Aorta (tissue), 5 donors: ENCODE data around the gene TRAPPC5. TPM values are rescaled to one million over a fixed set of nuclear protein-coding genes. Genes with fewer than 3 reads are reported as not detected.

Source experiments
- ATAC-seq: fragments of 200-7000 bp; cut with Tn5 transposase; one replicate; pipeline ENCODE4 v1.9.1; 2022; ENCODE audit warnings: moderate library complexity; ENCODE audit not compliant: low FRiP score
- DNase-seq, 2 donors: peaks; one replicate each; pipeline ENCODE4 v3.0.0-alpha.2; 2020
- H3K27ac ChIP-seq, 2 donors: one replicate each; pipeline ENCODE4 v1.5.1; 2013; ENCODE audit warnings: low read length in 2 of 2, mild to moderate bottlenecking in 2 of 2, moderate library complexity in 2 of 2, control low read depth in 1 of 2, inconsistent platforms in 1 of 2, low read depth in 1 of 2
- H3K27me3 ChIP-seq, 2 donors: one replicate each; pipeline ENCODE4 v1.6.1; 2013; ENCODE audit warnings: control low read depth in 1 of 2, low read length in 1 of 2, mild to moderate bottlenecking in 1 of 2, moderate library complexity in 1 of 2; ENCODE audit not compliant: insufficient read depth in 2 of 2, control insufficient read depth in 1 of 2
- H3K36me3 ChIP-seq, 2 donors: one replicate each; pipeline ENCODE4 v1.6.1; 2013; ENCODE audit warnings: control low read depth in 1 of 2, low read length in 1 of 2, mild to moderate bottlenecking in 1 of 2; ENCODE audit not compliant: insufficient read depth in 2 of 2, control insufficient read depth in 1 of 2
- H3K4me1 ChIP-seq, 2 donors: one replicate each; pipeline ENCODE4 v1.6.1; 2013; ENCODE audit warnings: low read length in 2 of 2, control low read depth in 1 of 2, mild to moderate bottlenecking in 1 of 2, moderate library complexity in 1 of 2; ENCODE audit not compliant: insufficient read depth in 2 of 2, control insufficient read depth in 1 of 2
- H3K4me3 ChIP-seq, 2 donors: one replicate each; pipeline ENCODE4 v1.5.1; 2013; ENCODE audit warnings: low read length in 2 of 2, control low read depth in 1 of 2, mild to moderate bottlenecking in 1 of 2
- H3K9me3 ChIP-seq: one replicate; pipeline ENCODE4 v1.6.1; 2013; ENCODE audit warnings: mild to moderate bottlenecking, low read length; ENCODE audit not compliant: control insufficient read depth
- WGBS, 2 donors: extraction: QIAGEN DNeasy Blood & Tissue Kit; methylation state at CpG; one replicate each; pipeline ENCODE4 v1.1.7; 2013; 5-methylcytosine and 5-hydroxymethylcytosine counted together
- intact Hi-C, 2 donors: fragments of 100-400 bp; cut with DNase I; formaldehyde crosslinking; loops; one replicate each; pipeline versions ENCODE4 v1.14.2 to v1.15.0; 2022
- polyA plus RNA-seq, 2 donors: library from polyadenylated mRNA; stranded (reverse); fragments of 200-250 nt; gene quantifications; one replicate each; pipeline ENCODE4 v1.2.3, GENCODE V29; 2013
- total RNA-seq, 2 donors: library from RNA; stranded (reverse); fragmentation: NEBNext Ultra II Directional; extraction: Animal tissue kit (Norgen Biotek cat#: 25700); gene quantifications; one replicate each; pipeline ENCODE4 v1.2.1, GENCODE V29; 2021
- donor health status: healthy with polysubstance abuse.
- donor health status: Bipolar disorder and iron deficiency.
- donor health status: DM: no; HTN: no; CAD: no.
- donor health status: DM: no; HTN: no; CAD: no.
- donor health status: DM: yes; HTN: yes; CAD: no.

TRAPPC5 gene
- total and polyA plus RNA-seq, 4 donors: 26.8 to 79.6 (median 57.1) TPM

DNA sequence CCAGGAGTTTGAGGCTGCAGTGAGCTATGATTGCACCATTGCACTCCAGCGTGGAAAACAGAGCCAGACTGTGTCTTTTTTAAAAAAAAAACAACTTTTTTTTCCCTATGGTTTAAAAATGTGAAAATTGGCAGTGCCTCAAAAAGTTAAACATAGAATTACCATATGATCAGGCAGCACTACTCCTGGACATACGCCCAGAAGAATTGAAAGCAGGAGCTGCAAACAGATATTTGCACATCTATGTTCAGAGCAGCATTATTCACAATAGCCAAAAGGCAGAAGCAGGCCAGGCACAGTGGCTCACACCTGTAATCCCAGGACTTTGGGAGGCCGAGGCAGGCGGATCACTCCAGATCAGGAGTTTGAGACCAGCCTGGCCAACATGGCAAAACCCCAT, 15.6 kb upstream of the TRAPPC5 start:
- H3K4me1 ChIP-seq: no peaks in the 10 kb centered on the region

DNA sequence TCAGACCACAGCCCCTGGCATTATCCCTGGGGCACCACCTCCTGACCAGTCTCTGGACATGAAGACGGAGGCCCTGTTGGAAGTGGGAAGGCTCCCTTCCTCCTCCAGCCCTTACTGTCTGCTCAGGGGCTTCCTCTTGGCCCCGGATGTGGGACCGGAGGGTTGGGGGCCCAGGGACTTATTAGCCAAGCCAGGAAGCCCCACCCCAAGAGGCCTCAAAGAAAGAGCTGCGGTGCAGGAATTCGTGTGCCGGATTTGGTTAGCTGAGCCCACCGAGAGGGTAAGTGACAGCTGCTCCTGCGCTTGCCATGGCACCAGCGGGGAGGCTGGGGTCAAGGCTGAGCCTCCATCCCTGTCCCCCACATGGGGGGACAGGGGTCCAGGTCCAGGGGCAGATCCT, 11.8 kb upstream of the TRAPPC5 start, which contains the start of gene RETN:
Gene RETN, plus strand, starts transcription at position 208 of the 400 bp plus-strand sequence. CDS start 278 bp downstream, outside the sequence.
- Histone ChIP-seq H3K36me3 (no peaks in the 10 kb centered on the region), H3K4me3 (no peak within 1 kb of the TSS), H3K9me3 (no peaks in the 10 kb centered on the region), H3K4me1 (no peaks in the 10 kb centered on the region), H3K27me3 (no peaks in the 10 kb centered on the region), H3K27ac (no peak within 1 kb of the TSS)
- 70 to 77% methylated on average over 9 of the region's 9 CpGs for WGBS, 2 donors
- intact Hi-C loops: no loop called here
- DNase-seq (no peak), ATAC-seq (no peak)

More for the DNA sequence above, 15.6 kb upstream of the TRAPPC5 start:
- ATAC-seq: no peak
- Histone ChIP-seq H3K27ac (no peak overlapping the region), H3K4me3 (no peak overlapping the region), H3K27me3 (no peaks in the 10 kb centered on the region), H3K36me3 (no peaks in the 10 kb centered on the region), H3K9me3 (no peaks in the 10 kb centered on the region)
- intact Hi-C loops: no loop called here
- WGBS, 2 donors: 29 to 34% methylated on average over 4 of the region's 4 CpGs
- DNase-seq: no peak

DNA sequence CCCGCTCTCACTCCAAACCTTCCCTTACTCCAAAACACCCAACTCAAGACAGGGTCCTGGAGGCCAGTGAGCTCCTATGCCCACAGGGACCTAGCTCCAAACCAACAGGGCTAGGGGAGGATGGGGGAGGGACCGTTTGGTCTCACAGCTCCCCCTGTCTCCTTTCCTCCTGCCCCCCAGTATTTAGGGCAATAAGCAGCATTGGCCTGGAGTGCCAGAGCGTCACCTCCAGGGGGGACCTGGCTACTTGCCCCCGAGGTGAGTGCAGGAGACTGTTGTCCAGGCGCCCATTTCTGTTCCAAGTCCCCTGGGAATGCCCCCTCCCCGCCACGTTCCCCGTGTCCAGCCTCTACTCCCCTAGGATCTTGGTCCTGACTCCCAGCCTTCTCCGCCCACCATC, 11.0 kb upstream of the TRAPPC5 start:
- H3K27me3 ChIP-seq: no peaks in the 10 kb centered on the region
- 21 to 24% methylated on average over 9 of the region's 9 CpGs for WGBS, 2 donors
- intact Hi-C loops: no loop called here

DNA sequence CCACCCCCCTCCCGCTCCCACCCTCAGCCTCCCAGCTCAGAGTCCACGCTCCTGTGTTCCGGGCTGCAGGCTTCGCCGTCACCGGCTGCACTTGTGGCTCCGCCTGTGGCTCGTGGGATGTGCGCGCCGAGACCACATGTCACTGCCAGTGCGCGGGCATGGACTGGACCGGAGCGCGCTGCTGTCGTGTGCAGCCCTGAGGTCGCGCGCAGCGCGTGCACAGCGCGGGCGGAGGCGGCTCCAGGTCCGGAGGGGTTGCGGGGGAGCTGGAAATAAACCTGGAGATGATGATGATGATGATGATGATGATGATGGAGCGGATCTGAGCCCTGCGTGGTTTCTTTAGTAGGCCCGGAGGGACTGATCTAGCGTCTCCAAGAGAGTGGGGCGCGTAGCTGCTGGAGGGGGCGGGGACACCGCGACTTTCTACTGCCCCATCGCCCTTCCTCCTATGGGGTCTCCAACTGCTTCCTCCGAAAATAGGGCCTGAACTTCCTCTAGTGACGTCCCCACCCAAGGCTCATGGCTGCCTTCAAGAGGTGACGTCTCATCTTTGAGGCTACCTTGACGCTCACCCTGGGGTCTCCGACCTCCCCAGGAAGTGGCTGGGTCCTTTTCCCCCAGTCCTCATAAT, 10.4 kb upstream of the TRAPPC5 start:
- ATAC-seq (no peak), DNase-seq (no peak)
- Histone ChIP-seq H3K36me3 (no peaks in the 10 kb centered on the region), H3K27me3 (no peaks in the 10 kb centered on the region), H3K27ac (no peak overlapping the region), H3K4me3 (no peak overlapping the region), H3K9me3 (no peaks in the 10 kb centered on the region), H3K4me1 (no peaks in the 10 kb centered on the region)
- 1 to 2% methylated on average over 38 to 43 of the region's 43 CpGs for WGBS, 2 donors
- intact Hi-C loops: no loop called here

More for the DNA sequence above, 11.0 kb upstream of the TRAPPC5 start:
- no peak for DNase-seq
- no peaks in the 10 kb centered on the region for H3K36me3 ChIP-seq
- H3K27ac ChIP-seq: no peak overlapping the region
- H3K4me3 ChIP-seq: no peak overlapping the region
- no peaks in the 10 kb centered on the region for H3K9me3 ChIP-seq
- ATAC-seq: no peak
- no peaks in the 10 kb centered on the region for H3K4me1 ChIP-seq

DNA sequence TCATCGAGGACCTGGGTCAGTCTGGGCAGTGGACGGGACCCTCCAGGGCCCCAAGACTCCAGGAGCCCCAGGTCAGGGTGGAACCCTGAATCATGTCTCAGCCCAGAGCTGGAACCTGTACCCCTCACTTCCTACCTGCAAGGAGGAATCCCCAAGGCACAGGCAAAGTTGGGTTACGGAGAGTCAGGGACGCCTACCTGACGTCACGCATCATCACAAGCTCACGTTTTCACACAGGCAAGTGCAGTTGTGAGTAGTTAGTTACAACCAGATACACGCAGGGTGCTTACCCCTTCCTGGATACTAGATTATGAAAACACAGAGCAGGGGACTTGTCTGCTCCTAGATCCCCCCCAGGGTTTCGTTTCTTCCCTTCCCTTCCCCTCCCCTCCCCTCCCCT, 9.8 kb upstream of the TRAPPC5 start:
- Histone ChIP-seq H3K4me3 (no peak overlapping the region), H3K27me3 (no peaks in the 10 kb centered on the region), H3K27ac (no peak overlapping the region), H3K9me3 (no peaks in the 10 kb centered on the region), H3K36me3 (no peaks in the 10 kb centered on the region), H3K4me1 (no peaks in the 10 kb centered on the region)
- DNase-seq (no peak), ATAC-seq (no peak)
- intact Hi-C loops: no loop called here
- 25 to 29% methylated on average over 9 of the region's 9 CpGs for WGBS, 2 donors

DNA sequence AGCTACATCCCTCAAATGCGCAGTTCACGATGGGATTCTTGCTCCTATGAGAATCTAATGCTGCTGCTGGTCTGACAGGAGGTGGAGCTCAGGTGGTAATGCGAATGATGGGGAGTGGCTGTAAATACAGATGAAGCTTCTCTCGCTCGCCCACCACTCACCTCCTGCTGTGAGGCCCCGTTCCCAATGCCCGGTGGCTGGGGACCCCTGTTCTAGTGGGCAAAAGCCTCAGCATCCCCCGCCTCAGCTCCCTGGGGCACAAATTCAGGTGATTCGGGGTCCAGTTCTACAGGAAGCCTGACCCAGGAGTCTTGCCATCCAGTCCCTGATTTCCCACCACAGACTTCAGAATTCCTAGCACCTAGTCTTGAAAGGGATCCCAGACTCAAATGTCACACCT, 8.1 kb upstream of the TRAPPC5 start:
- intact Hi-C loops: no loop called here
- no peaks in the 10 kb centered on the region for H3K27me3 ChIP-seq
- no peaks in the 10 kb centered on the region for H3K9me3 ChIP-seq
- H3K4me1 ChIP-seq: no peaks in the 10 kb centered on the region
- H3K36me3 ChIP-seq: no peaks in the 10 kb centered on the region
- no peak overlapping the region for H3K4me3 ChIP-seq
- ATAC-seq: no peak
- DNase-seq: no peak
- no peak overlapping the region for H3K27ac ChIP-seq
- WGBS, 2 donors: 44 to 55% methylated on average over 9 of the region's 9 CpGs

DNA sequence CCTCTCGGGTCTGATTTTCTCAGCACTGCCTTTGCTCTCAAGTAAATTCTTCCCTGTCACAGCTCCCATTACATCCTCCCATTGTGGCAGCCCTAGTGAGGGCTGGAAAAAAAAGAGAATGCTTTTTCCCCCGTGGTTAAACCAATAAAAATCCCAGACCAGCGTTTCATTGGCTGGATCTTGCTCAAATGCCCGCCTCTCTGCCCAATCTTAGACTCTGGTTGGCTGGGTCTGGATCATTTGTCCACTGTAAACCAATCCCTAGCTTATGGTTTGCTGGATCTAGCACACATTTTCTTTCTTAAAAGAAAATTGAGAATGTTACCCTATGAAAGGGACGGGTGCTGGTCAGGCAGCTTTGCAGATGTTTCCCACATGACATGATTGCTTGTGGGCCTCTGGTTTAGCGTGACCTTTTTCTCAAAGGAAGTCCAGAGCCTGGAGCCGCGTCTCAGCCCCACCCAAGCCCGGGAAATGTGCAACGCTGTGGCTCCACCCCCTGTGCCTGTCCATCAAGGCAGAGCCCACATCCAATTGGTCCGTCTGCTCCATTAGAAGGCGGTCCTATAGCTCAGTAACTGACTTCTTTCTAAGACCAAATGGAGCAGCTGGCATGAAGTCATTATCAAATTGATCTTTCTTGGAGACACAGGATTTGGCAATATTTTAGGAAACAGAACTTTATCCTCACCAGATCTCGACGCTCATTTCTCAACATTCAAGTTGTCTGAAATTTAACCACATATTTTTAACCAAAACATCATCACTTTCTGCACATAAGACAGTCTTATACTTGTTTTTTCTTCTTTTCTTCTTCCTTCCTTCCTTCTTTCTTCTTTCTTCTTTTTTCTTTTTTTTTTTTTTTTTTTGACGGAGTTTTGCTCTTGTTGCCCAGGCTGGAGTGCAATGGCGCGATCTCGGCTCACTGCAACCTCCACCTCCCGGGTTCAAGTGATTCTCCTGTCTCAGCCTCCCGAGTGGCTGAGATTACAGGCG, 6.3 kb upstream of the TRAPPC5 start:
- 46 to 57% methylated on average over 19 to 21 of the region's 21 CpGs for WGBS, 2 donors
- peak; percentile 84 to 85 for DNase-seq
- no peaks in the 10 kb centered on the region for H3K9me3 ChIP-seq
- ATAC-seq: no peak
- H3K27ac ChIP-seq: no peak overlapping the region
- intact Hi-C loops: loop anchor here in 1 of 2 donors (5.0 kb wide), 1 partner anchor 322 kb away; no protein-coding TSS in a partner anchor
- H3K4me3 ChIP-seq: no peak overlapping the region
- no peaks in the 10 kb centered on the region for H3K4me1 ChIP-seq
- H3K27me3 ChIP-seq: no peaks in the 10 kb centered on the region
- no peaks in the 10 kb centered on the region for H3K36me3 ChIP-seq

DNA sequence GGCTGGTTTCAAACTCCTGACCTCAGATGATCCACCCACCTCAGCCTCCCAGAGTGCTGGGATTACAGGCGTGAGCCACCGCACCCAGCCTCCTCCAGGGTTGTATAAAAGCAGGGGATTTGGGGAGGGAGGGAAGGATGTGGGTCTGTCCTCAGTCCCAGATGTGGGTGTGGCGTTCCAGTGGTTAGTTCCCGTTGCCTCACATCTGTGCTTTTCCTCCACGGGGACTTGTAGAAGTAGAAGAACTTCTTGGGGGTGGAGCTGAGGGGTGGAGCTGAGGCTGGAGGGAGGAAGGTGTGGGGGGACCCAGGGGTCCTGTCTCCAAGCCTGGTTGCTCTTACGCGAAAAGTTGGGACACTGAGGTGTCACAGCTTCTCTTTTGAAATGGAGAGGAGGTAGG, 4.3 kb upstream of the TRAPPC5 start:
- H3K9me3 ChIP-seq: no peaks in the 10 kb centered on the region
- intact Hi-C loops: loop anchor here in 1 of 2 donors (5.0 kb wide), 1 partner anchor 324 kb away; no protein-coding TSS in a partner anchor
- H3K27ac ChIP-seq: no peak overlapping the region
- no peaks in the 10 kb centered on the region for H3K36me3 ChIP-seq
- ATAC-seq (no peak), DNase-seq (no peak)
- no peaks in the 10 kb centered on the region for H3K4me1 ChIP-seq
- no peaks in the 10 kb centered on the region for H3K27me3 ChIP-seq
- H3K4me3 ChIP-seq: no peak overlapping the region
- WGBS, 2 donors: 44 to 57% methylated on average over 7 of the region's 7 CpGs
